H1 (cell line): ENCODE results near the gene NKPD1. TPM values are rescaled to one million over a fixed set of nuclear protein-coding genes. Genes with fewer than 3 reads are reported as not detected.

Experiments
- CTCF ChIA-PET: fragments of 300-600 bp; sonication (Branson Sonifier 250); formaldehyde crosslinking; loops from one replicate; lab custom pipeline; 2021; ENCODE audit not compliant: partially characterized antibody; lab: Charles Lee
- POLR2A ChIA-PET: fragments of 300-600 bp; sonication (Branson Sonifier 250); formaldehyde crosslinking; loops from one replicate; lab custom pipeline; 2021; ENCODE audit warnings: inconsistent platforms; ENCODE audit not compliant: partially characterized antibody; lab: Charles Lee
- DNase-seq, 2 experiments: peaks; one replicate each; pipeline versions ENCODE4 v3.0.0 to v3.0.0-alpha.2; 2010 to 2022; ENCODE audit warnings: low spot score in 2 of 2, low read depth in 1 of 2, mixed read lengths in 1 of 2
- FAIRE-seq: peaks from 2 replicates; lab custom pipeline; 2011; peaks lifted over from hg19 to GRCh38; lab: Jason Lieb, UNC
- H2AFZ ChIP-seq: 2 replicates; pipeline ENCODE4 v1.8.1; 2012; ENCODE audit warnings: low read length, inconsistent platforms
- H2AK5ac ChIP-seq: 2 replicates; pipeline ENCODE4 v1.6.1; 2013; ENCODE audit warnings: low read depth, low read length
- H2BK120ac ChIP-seq: replicated peaks from 2 replicates; pipeline ENCODE3; 2013; ENCODE audit warnings: low read depth, low read length, inconsistent platforms
- H2BK12ac ChIP-seq: 2 replicates; pipeline ENCODE4 v1.6.1; 2013; ENCODE audit warnings: low read depth, low read length
- H2BK15ac ChIP-seq: 2 replicates; pipeline ENCODE4 v1.6.1; 2013; ENCODE audit warnings: low read length
- H2BK20ac ChIP-seq: 2 replicates; pipeline ENCODE4 v1.6.1; 2013; ENCODE audit warnings: low read length
- H2BK5ac ChIP-seq: 2 replicates; pipeline ENCODE4 v1.6.1; 2013; ENCODE audit warnings: low read depth, low read length
- H3K14ac ChIP-seq: 2 replicates; pipeline ENCODE4 v1.6.1; 2013; ENCODE audit warnings: inconsistent platforms; ENCODE audit not compliant: insufficient read length
- H3K18ac ChIP-seq: 2 replicates; pipeline ENCODE4 v1.6.1; 2013; ENCODE audit warnings: low read length; ENCODE audit errors: extremely low read depth
- H3K23ac ChIP-seq: 2 replicates; pipeline ENCODE4 v1.6.1; 2013; ENCODE audit warnings: inconsistent platforms; ENCODE audit not compliant: insufficient read length
- H3K23me2 ChIP-seq: 2 replicates; pipeline ENCODE4 v1.6.1; 2013; ENCODE audit warnings: low read depth, low read length
- H3K27ac ChIP-seq: 2 replicates; pipeline ENCODE4 v1.6.1; 2011; ENCODE audit warnings: low read depth, low read length, inconsistent platforms
- H3K27me3 ChIP-seq, 4 experiments: replicated peaks in 1 of 4; 1 replicate in 1 of 4; 2 replicates in 3 of 4; pipeline versions ENCODE4 v1.6.1 to v1.8.1; 2011 to 2013; ENCODE audit warnings: low read length in 3 of 4, mild to moderate bottlenecking in 3 of 4, inconsistent platforms in 2 of 4, mixed read lengths in 2 of 4, moderate library complexity in 1 of 4; ENCODE audit not compliant: control insufficient read depth in 3 of 4, insufficient read depth in 3 of 4; ENCODE audit errors: extremely low read depth in 1 of 4
- H3K36me3 ChIP-seq, 4 experiments: 2 replicates each; pipeline versions ENCODE4 v1.6.1 to v1.8.1; 2011 to 2013; ENCODE audit warnings: mild to moderate bottlenecking in 4 of 4, low read length in 3 of 4, moderate library complexity in 2 of 4, control low read depth in 1 of 4, inconsistent platforms in 1 of 4; ENCODE audit not compliant: insufficient read depth in 4 of 4, control insufficient read depth in 2 of 4
- H3K4ac ChIP-seq: replicated peaks from 2 replicates; pipeline ENCODE3; 2013; ENCODE audit warnings: low read length, low read depth, mixed read lengths, inconsistent platforms; ENCODE audit not compliant: insufficient read length
- H3K4me1 ChIP-seq, 4 experiments: replicated peaks in 1 of 4; 1 replicate in 1 of 4; 2 replicates in 3 of 4; pipeline versions ENCODE4 v1.6.1 to v1.8.1; 2011 to 2013; ENCODE audit warnings: low read length in 3 of 4, inconsistent platforms in 2 of 4, mixed read lengths in 1 of 4; ENCODE audit not compliant: insufficient read depth in 4 of 4, control insufficient read depth in 3 of 4
- H3K4me2 ChIP-seq, 2 experiments: 2 replicates each; pipeline versions ENCODE4 v1.6.1 to v1.8.1; 2011 to 2013; ENCODE audit warnings: low read depth in 2 of 2, low read length in 2 of 2, control low read depth in 1 of 2, inconsistent platforms in 1 of 2, mild to moderate bottlenecking in 1 of 2; ENCODE audit not compliant: insufficient read depth in 1 of 2
- H3K4me3 ChIP-seq, 4 experiments: fragments of 200-600, 300-600 bp in 1 of 4; sonication (generic), shearing (Covaris generic), sonication (Bioruptor Twin) in 1 of 4; 2 replicates each; pipeline versions ENCODE4 v1.5.1 to v1.8.1; 2011 to 2016; ENCODE audit warnings: low read length in 4 of 4, low read depth in 3 of 4, control low read depth in 2 of 4, inconsistent platforms in 2 of 4, mild to moderate bottlenecking in 2 of 4, mixed read lengths in 1 of 4, moderate library complexity in 1 of 4; ENCODE audit not compliant: insufficient read depth in 2 of 4; ENCODE audit errors: extremely low read depth in 1 of 4
- H3K56ac ChIP-seq: replicated peaks from 2 replicates; pipeline ENCODE3; 2013; ENCODE audit warnings: low read depth, mild to moderate bottlenecking, mixed read lengths, low read length, inconsistent platforms; ENCODE audit not compliant: insufficient read length
- H3K79me1 ChIP-seq: 2 replicates; pipeline ENCODE4 v1.6.1; 2013; ENCODE audit warnings: low read depth, low read length, control low read depth
- H3K79me2 ChIP-seq, 2 experiments: 2 replicates each; pipeline versions ENCODE4 v1.6.1 to v1.8.1; 2012 to 2013; ENCODE audit warnings: low read length in 2 of 2, mild to moderate bottlenecking in 2 of 2, inconsistent platforms in 1 of 2; ENCODE audit not compliant: insufficient read depth in 2 of 2, control insufficient read depth in 1 of 2
- H3K9ac ChIP-seq, 4 experiments: replicated peaks in 1 of 4; 1 replicate in 1 of 4; 2 replicates in 3 of 4; pipeline versions ENCODE4 v1.6.1 to v1.8.1; 2011 to 2013; ENCODE audit warnings: low read depth in 3 of 4, low read length in 3 of 4, control low read depth in 2 of 4, mild to moderate bottlenecking in 2 of 4, moderate library complexity in 2 of 4, inconsistent platforms in 1 of 4; ENCODE audit errors: extremely low read depth in 1 of 4
- H3K9me3 ChIP-seq, 2 experiments: 2 replicates each; pipeline versions ENCODE4 v1.6.1 to v1.8.1; 2012 to 2013; ENCODE audit warnings: mild to moderate bottlenecking in 2 of 2, moderate library complexity in 2 of 2, control low read depth in 1 of 2, inconsistent platforms in 1 of 2, low read depth in 1 of 2, low read length in 1 of 2, mixed read lengths in 1 of 2; ENCODE audit not compliant: insufficient read depth in 2 of 2
- H4K20me1 ChIP-seq, 2 experiments: replicated peaks in 1 of 2; 2 replicates each; pipeline versions ENCODE3 to v1.8.1; 2011 to 2013; ENCODE audit warnings: inconsistent platforms in 2 of 2, low read length in 2 of 2, mild to moderate bottlenecking in 1 of 2; ENCODE audit not compliant: insufficient read depth in 2 of 2, control insufficient read depth in 1 of 2
- H4K5ac ChIP-seq: 2 replicates; pipeline ENCODE4 v1.6.1; 2013; ENCODE audit warnings: low read length, low read depth, mixed read lengths, inconsistent platforms; ENCODE audit not compliant: insufficient read length
- H4K8ac ChIP-seq: 2 replicates; pipeline ENCODE4 v1.8.0; 2013; ENCODE audit warnings: mild to moderate bottlenecking, moderate library complexity, low read length, inconsistent platforms; ENCODE audit not compliant: insufficient read depth; ENCODE audit errors: extremely low read depth
- H4K91ac ChIP-seq: replicated peaks from 2 replicates; pipeline ENCODE3; 2013; ENCODE audit warnings: low read length, mixed read lengths, inconsistent platforms; ENCODE audit not compliant: insufficient read length
- EGR1 ChIP-seq: IDR thresholded peaks from 2 replicates; pipeline ENCODE4 v1.6.1; 2011; ENCODE audit warnings: low read depth, low read length, borderline replicate concordance
- EZH2 ChIP-seq: fragments of 200-600 bp; sonication (generic); IDR thresholded peaks from 2 replicates; pipeline ENCODE4 v1.7.1; 2012; ENCODE audit warnings: low read depth, mild to moderate bottlenecking, moderate library complexity, low read length, inconsistent platforms; ENCODE audit not compliant: severe bottlenecking
- GTF2F1 ChIP-seq: IDR thresholded peaks from 2 replicates; pipeline ENCODE4 v1.6.1; 2012; ENCODE audit warnings: low read depth, low read length, improper control_type of control experiment, borderline replicate concordance
- HDAC6 ChIP-seq: IDR thresholded peaks from one replicate; pipeline ENCODE4 v1.7.1; 2012; ENCODE audit warnings: low read depth, mild to moderate bottlenecking, inconsistent platforms, low read length, moderate library complexity
- PHF8 ChIP-seq: fragments of 200-600 bp; sonication (generic); conservative IDR thresholded peaks from 2 replicates; pipeline ENCODE4 v1.7.1; 2012; ENCODE audit warnings: low read depth, mild to moderate bottlenecking, inconsistent platforms, low read length, moderate library complexity
- POLR2A ChIP-seq, 2 experiments: IDR thresholded peaks; 1 replicate in 1 of 2; 2 replicates in 1 of 2; pipeline ENCODE4 v1.6.1; 2011; ENCODE audit warnings: low read depth in 2 of 2, low read length in 2 of 2, mild to moderate bottlenecking in 2 of 2; ENCODE audit errors: control extremely low read depth in 1 of 2
- TEAD4 ChIP-seq: IDR thresholded peaks from 2 replicates; pipeline ENCODE4 v1.6.1; 2012; ENCODE audit warnings: low read depth, low read length, inconsistent platforms, mixed read lengths
- WGBS, 2 experiments: shearing (Covaris generic) in 1 of 2; methylation state at CpG; one replicate each; pipeline versions ENCODE4 v1.1.6 to v1.1.7; 2013 to 2015; ENCODE audit warnings: low lambda C conversion rate in 2 of 2, mixed read lengths in 2 of 2, inconsistent platforms in 1 of 2, low coverage in 1 of 2, missing lambda C conversion rate in 1 of 2; ENCODE audit not compliant: insufficient replicate concordance in 2 of 2, insufficient coverage in 1 of 2, insufficient read length in 1 of 2; ENCODE audit errors: extremely low coverage in 1 of 2, missing lambda C conversion rate in 1 of 2; 5-methylcytosine and 5-hydroxymethylcytosine counted together
- polyA plus RNA-seq, 7 experiments: library from polyadenylated mRNA; depleted of rRNA in 3 of 7; stranded (reverse) in 5 of 7; unstranded in 2 of 7; fragments of >200 nt in 5 of 7; fragments of 200-250 nt in 2 of 7; gene quantifications; 1 replicate in 5 of 7; 2 replicates in 1 of 7; 4 replicates in 1 of 7; pipeline versions ENCODE4 v1.2.1 to v1.2.3, GENCODE V29; 2011 to 2013; ENCODE audit warnings: missing spikeins in 2 of 7, mixed read lengths in 2 of 7
- total RNA-seq: library from RNA; stranded (reverse); fragmentation: NEBNext Ultra II Directional; extraction: Animal tissue kit (Norgen Biotek cat#: 25700); gene quantifications from 2 replicates; pipeline ENCODE4 v1.2.1, GENCODE V29; 2021

The NKPD1 gene
- total and polyA plus RNA-seq, 2 of the 8 experiments (the other 6 are each of a cell fraction or from before 2014, with no cell fraction given): 0.30 to 0.39 TPM

DNA sequence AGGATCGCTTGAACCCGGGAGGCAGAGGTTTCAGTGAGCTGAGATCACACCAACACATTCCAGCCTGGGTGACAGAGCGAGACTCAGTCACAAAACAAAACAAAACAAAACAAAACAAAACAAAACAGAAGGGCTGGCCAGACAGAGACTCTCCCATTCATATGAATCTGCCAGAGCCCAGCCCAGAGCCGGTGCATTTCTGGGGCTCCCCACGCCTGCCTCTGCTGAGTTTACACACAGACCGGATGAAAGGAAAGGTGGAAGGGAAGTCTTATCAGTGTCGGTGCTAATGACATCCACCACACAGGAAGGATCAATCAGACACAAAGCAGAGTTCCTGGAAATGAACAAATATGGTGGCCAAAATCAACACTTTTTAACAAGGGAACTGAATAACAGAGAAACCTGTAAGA lies 10.4 kb upstream of the NKPD1 start:
- Histone ChIP-seq H3K27ac (no peak overlapping the region), H3K4me2 (no peak overlapping the region), H4K5ac (no peak overlapping the region), H3K23me2 (no peaks in the 10 kb centered on the region), H3K4ac (no peak overlapping the region), H3K9ac (no peak overlapping the region), H4K8ac (no peak overlapping the region), H3K27me3 (no peaks in the 10 kb centered on the region), H3K23ac (no peak overlapping the region), H2AFZ (no peak overlapping the region), H3K36me3 (no peaks in the 10 kb centered on the region), H4K91ac (no peak overlapping the region), H2BK120ac (no peak overlapping the region), H2BK12ac (no peak overlapping the region), H3K79me1 (peaks cover 3% of the 10 kb centered on the region), H3K4me3 (no peak overlapping the region), H3K56ac (no peak overlapping the region), H3K14ac (no peak overlapping the region), H2BK5ac (no peak overlapping the region), H3K79me2 (no peaks in the 10 kb centered on the region), H3K4me1 (peaks cover 0 to 5% (median 0%) of the 10 kb centered on the region in 4 experiments; a peak in 2 of 7 replicates), H2BK20ac (no peak overlapping the region), H2BK15ac (no peak overlapping the region), H3K9me3 (no peaks in the 10 kb centered on the region), H2AK5ac (no peak overlapping the region), H3K18ac (no peak overlapping the region), H4K20me1 (peaks cover 3 to 13% of the 10 kb centered on the region in 2 experiments)
- DNase-seq: no peak
- 87% methylated on average over 7 of the region's 7 CpGs; no CpG with 5 or more reads in 1 of the 2 experiments for WGBS, 2 experiments
- FAIRE-seq: no peak
- ChIA-PET CTCF (interaction anchor here (0.8 to 1.3 kb wide), 2 partner anchors 16 to 76 kb away, joined by 3 to 4 read pairs; no protein-coding TSS in a partner anchor), POLR2A (interaction anchor here (1.2 to 3.6 kb wide), 3 partner anchors 8 to 81 kb away, joined by 3 to 14 read pairs (median 5); partner anchors contain the start of genes BLOC1S3 and NKPD1)
- TF ChIP-seq PHF8: no peak
- TF ChIP-seq TEAD4: no peak
- TF ChIP-seq EZH2: no peak
- TF ChIP-seq GTF2F1: no peak
- no peak for TF ChIP-seq HDAC6
- no peak for TF ChIP-seq POLR2A (IDR thresholded peaks at IDR 0.05; ENCODE audit: control extremely low read depth in 1 of 2, low read depth in 2 of 2, low read length in 2 of 2)
- no peak for TF ChIP-seq EGR1
